Kidney (tissue), 14 donors: ENCODE measurements around the gene ENPP6. TPM values are rescaled to one million over a fixed set of nuclear protein-coding genes. Genes with fewer than 3 reads are reported as not detected.
A peak's percentile ranks its signal among the peaks of the same experiment; 100 is the strongest.

ENCODE experiments used
- DNase-seq, 5 donors: peaks; one replicate each; pipeline ENCODE4 v3.0.0-alpha.2; 2013 to 2020
- FAIRE-seq: peaks from 2 replicates; lab custom pipeline; 2012; peaks lifted over from hg19 to GRCh38; lab: Jason Lieb, UNC
- H3K27ac ChIP-seq, 2 donors: one replicate each; pipeline ENCODE4 v1.7.0; 2013; ENCODE audit warnings: low read depth in 2 of 2, low read length in 2 of 2, inconsistent platforms in 1 of 2
- H3K27me3 ChIP-seq: one replicate; pipeline ENCODE4 v1.7.1; 2013; ENCODE audit warnings: low read length, inconsistent platforms; ENCODE audit not compliant: control insufficient read depth, insufficient read depth
- H3K36me3 ChIP-seq, 3 donors: one replicate each; pipeline versions ENCODE4 v1.7.0 to v1.7.1; 2013; ENCODE audit warnings: low read length in 3 of 3, control low read depth in 1 of 3, inconsistent platforms in 1 of 3; ENCODE audit not compliant: insufficient read depth in 3 of 3, control insufficient read depth in 2 of 3
- H3K4me1 ChIP-seq, 3 donors: one replicate each; pipeline versions ENCODE4 v1.7.0 to v1.7.1; 2013; ENCODE audit warnings: low read length in 3 of 3, inconsistent platforms in 1 of 3, low read depth in 1 of 3; ENCODE audit not compliant: control insufficient read depth in 2 of 3, insufficient read depth in 2 of 3
- H3K4me3 ChIP-seq, 3 donors: one replicate each; pipeline versions ENCODE4 v1.7.0 to v1.8.1; 2013; ENCODE audit warnings: low read length in 3 of 3, control low read depth in 1 of 3, inconsistent platforms in 1 of 3
- H3K9ac ChIP-seq, 3 donors: one replicate each; pipeline versions ENCODE4 v1.7.0 to v1.7.1; 2013; ENCODE audit warnings: low read length in 3 of 3, control low read depth in 1 of 3, inconsistent platforms in 1 of 3
- H3K9me3 ChIP-seq, 3 donors: one replicate each; pipeline versions ENCODE4 v1.7.0 to v1.7.1; 2013; ENCODE audit warnings: low read length in 3 of 3, control low read depth in 1 of 3, inconsistent platforms in 1 of 3; ENCODE audit not compliant: control insufficient read depth in 2 of 3, insufficient read depth in 1 of 3
- intact Hi-C: fragments of 100-400 bp; cut with DNase I; formaldehyde crosslinking; loops from one replicate; pipeline ENCODE4 v1.11.1; 2022
- polyA plus RNA-seq: library from polyadenylated mRNA; stranded (reverse); fragments of 350-450 nt; fragmentation: Illumina TruSeq; extraction: RNeasy Lipid Tissue Mini Kit (QIAGEN cat#74804); gene quantifications from one replicate; pipeline ENCODE4 v1.2.3, GENCODE V29; 2014; ENCODE audit warnings: low read depth, low replicate concordance; ENCODE audit not compliant: insufficient read depth
- total RNA-seq: library from RNA; stranded (reverse); fragmentation: NEBNext Ultra II Directional; extraction: Animal tissue kit (Norgen Biotek cat#: 25700); gene quantifications from one replicate; pipeline ENCODE4 v1.2.1, GENCODE V29; 2021
- TF ChIP-seq, protein P1 (sequence below): IDR thresholded peaks from 3 replicates; pipeline ENCODE4 v1.5.1; 2012; ENCODE audit warnings: mild to moderate bottlenecking, moderate library complexity, borderline replicate concordance; ENCODE audit not compliant: insufficient read depth; ENCODE audit errors: extremely low read depth
- donor health status: control.
- donor health status: control.
- donor health status: control.
- donor health status: control.
- donor health status: control.
- donor health status: DM: yes; HTN: yes; CAD: no.
- donor health status: Normal renal cell carcinoma (clear cell type).

The ENPP6 gene
- total and polyA plus RNA-seq, 2 donors from 2014 or later: 0.91 to 7.2 TPM

DNA sequence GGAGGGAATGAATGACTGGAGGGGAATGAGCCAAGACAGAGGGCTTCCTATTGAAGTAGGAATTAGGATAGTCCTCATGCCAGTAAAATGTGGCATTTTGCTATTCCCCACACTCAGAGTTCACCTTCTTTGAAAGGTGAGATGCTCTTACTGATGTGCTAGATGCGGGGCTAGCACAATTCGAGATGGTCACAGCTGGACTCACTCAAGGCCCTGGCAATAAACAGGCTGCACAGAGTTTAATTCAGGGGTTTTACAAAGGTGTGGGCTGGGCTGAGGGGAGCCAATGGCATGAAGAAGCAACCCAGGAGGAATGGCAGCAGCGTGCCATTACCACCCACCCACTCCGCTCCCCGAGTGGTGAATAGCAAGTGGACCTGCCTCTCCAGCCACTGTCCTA is 55.1 kb downstream of the ENPP6 start:
- Histone ChIP-seq H3K36me3 (no peaks in the 10 kb centered on the region), H3K4me3 (no peak overlapping the region), H3K4me1 (no peaks in the 10 kb centered on the region), H3K27me3 (no peaks in the 10 kb centered on the region), H3K9ac (no peak overlapping the region), H3K9me3 (no peaks in the 10 kb centered on the region), H3K27ac (no peak overlapping the region)
- intact Hi-C loops: no loop called here
- TF ChIP-seq, protein P1, sequence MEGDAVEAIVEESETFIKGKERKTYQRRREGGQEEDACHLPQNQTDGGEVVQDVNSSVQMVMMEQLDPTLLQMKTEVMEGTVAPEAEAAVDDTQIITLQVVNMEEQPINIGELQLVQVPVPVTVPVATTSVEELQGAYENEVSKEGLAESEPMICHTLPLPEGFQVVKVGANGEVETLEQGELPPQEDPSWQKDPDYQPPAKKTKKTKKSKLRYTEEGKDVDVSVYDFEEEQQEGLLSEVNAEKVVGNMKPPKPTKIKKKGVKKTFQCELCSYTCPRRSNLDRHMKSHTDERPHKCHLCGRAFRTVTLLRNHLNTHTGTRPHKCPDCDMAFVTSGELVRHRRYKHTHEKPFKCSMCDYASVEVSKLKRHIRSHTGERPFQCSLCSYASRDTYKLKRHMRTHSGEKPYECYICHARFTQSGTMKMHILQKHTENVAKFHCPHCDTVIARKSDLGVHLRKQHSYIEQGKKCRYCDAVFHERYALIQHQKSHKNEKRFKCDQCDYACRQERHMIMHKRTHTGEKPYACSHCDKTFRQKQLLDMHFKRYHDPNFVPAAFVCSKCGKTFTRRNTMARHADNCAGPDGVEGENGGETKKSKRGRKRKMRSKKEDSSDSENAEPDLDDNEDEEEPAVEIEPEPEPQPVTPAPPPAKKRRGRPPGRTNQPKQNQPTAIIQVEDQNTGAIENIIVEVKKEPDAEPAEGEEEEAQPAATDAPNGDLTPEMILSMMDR: no peak
- DNase-seq (peak in 3 of 5 donors; percentile 61 to 66 (median 61)), FAIRE-seq (no peak)

DNA sequence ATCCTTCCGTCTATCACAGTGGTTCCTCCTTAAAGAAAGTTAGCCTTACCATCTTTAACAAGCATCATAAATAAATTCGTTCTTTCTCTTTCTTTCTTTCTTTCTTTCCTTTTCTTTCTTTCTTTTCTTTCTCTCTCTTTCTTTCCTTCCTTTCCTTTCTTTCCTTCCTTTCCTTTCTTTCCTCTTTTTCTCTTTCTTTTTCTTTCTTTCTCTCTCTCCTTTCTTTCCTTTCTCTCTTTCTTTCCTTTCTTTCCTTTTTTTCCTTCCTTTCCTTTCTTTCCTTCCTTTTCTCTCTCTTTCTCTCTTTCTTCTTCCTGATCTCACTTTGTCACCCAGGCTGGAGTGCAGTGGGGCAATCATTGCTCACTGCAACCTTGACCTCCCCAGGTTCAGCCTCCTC is 60.4 kb downstream of the ENPP6 start:
- Histone ChIP-seq H3K9me3 (no peaks in the 10 kb centered on the region), H3K4me1 (no peaks in the 10 kb centered on the region), H3K9ac (no peak overlapping the region), H3K4me3 (no peak overlapping the region), H3K27me3 (no peaks in the 10 kb centered on the region), H3K27ac (no peak overlapping the region), H3K36me3 (no peaks in the 10 kb centered on the region)
- no peak for FAIRE-seq
- no peak for DNase-seq
- intact Hi-C loops: no loop called here
- TF ChIP-seq, protein P1: no peak

DNA sequence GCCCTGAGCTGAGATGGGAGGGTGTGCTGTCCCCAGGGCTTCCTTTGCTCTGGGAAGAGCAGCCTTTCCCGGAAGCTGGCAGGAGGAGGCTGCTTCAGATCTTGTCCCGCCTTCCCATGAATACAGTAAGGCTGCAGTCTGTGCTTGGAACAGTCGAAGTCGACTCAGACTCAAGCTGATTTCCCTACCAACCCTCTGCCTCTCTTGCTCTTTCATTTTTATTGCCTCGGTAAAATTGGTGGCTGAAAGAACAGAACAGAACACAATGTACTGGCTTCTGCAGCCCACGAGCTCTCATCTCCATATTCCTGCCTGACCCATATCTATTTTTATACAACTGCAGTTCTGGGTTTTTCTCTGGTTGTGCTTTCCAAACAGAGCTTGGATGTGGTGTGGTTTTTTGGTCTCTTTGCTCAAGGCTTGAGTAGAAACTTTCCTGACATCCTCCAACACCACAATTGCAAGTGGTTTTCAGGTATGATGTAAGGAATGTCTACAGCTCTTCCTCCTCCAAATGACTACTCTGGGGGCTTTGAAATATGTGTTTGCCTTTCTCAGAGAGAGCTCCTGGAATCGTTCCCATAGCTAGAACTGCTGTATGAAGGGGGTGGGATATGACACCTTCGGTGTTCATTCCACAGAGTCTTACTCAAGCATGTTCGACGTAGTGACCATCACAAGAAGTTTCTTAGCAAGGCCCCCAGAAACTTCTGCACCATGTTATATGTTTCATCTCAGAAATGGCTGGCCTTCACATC is 61.3 kb downstream of the ENPP6 start:
- FAIRE-seq: no peak

More for the DNA sequence above, 61.3 kb downstream of the ENPP6 start:
- Histone ChIP-seq H3K4me3 (no peak overlapping the region), H3K27ac (no peak overlapping the region), H3K4me1 (no peaks in the 10 kb centered on the region), H3K36me3 (no peaks in the 10 kb centered on the region), H3K9me3 (no peaks in the 10 kb centered on the region), H3K27me3 (no peaks in the 10 kb centered on the region), H3K9ac (no peak overlapping the region)
- no peak for DNase-seq
- TF ChIP-seq, protein P1: no peak
- intact Hi-C loops: no loop called here
